Motor neuron (in vitro differentiated cells): ENCODE data around the gene MED22. TPM values are rescaled to one million over a fixed set of nuclear protein-coding genes. Genes with fewer than 3 reads are reported as not detected.
"Not testable (repeated sequence)": the region's sequence is repeated elsewhere in the genome, so short reads cannot be mapped to it uniquely, and the experiment has no call there.

Experiments
- ATAC-seq, 8 experiments: fragments of 200-7000 bp; cut with Tn5 transposase; replicated peaks in 6 of 8; 2 replicates each; pipeline ENCODE4 v1.8.0; 2021; ENCODE audit warnings: mild to moderate bottlenecking in 8 of 8, moderate library complexity in 8 of 8
- H3K27ac ChIP-seq, 2 donors: fragments of 250-450 bp; sonication (Bioruptor Pico); 2 replicates each; pipeline ENCODE4 v1.9.0; 2021; ENCODE audit warnings: antibody characterized with exemption in 2 of 2, mild to moderate bottlenecking in 2 of 2, moderate library complexity in 1 of 2
- H3K4me1 ChIP-seq, 2 donors: fragments of 250-450 bp; sonication (Bioruptor Pico); replicated peaks in 1 of 2; 2 replicates each; pipeline ENCODE4 v1.6.1; 2021; ENCODE audit warnings: antibody characterized with exemption in 2 of 2, mild to moderate bottlenecking in 2 of 2, moderate library complexity in 1 of 2
- H3K4me3 ChIP-seq, 5 donors: fragments of 250-450 bp; sonication (Bioruptor Pico); 2 replicates each; pipeline ENCODE4 v1.9.0; 2021; ENCODE audit warnings: antibody characterized with exemption in 5 of 5, mild to moderate bottlenecking in 5 of 5, moderate library complexity in 4 of 5
- WGBS, 10 experiments: fragments of 450-650 bp; shearing (Covaris generic); methylation state at CpG; one replicate each; pipeline ENCODE4 v1.0.0; 2022; 5-methylcytosine and 5-hydroxymethylcytosine counted together
- in situ Hi-C, 9 experiments: fragments of 400-800 bp; cut with MboI; loops; one replicate each; pipeline ENCODE4 v1.15.0; 2021; ENCODE audit warnings: low sequenced_read_pairs in 9 of 9, low pct_unique_long_range_greater_than_20kb in 2 of 9; ENCODE audit not compliant: unreplicated experiment in 9 of 9
- total RNA-seq, 8 experiments: library from RNA; unstranded; fragments of 300-600 nt; gene quantifications; 2 replicates each; pipeline versions ENCODE4 v1.2.3 to v1.2.4, GENCODE V29; 2022

The MED22 gene
- total RNA-seq, 8 experiments from 2014 or later = 14.2 to 36.9 (median 20.4) TPM

- Histone ChIP-seq H3K4me3 (no peak overlapping the region), H3K27ac (no peak overlapping the region), H3K4me1 (no peaks in the 10 kb centered on the region)
- ATAC-seq = no peak
- 37 to 100% (median 85%) methylated on average over 1 to 7 of the region's 10 CpGs; no CpG with 5 or more reads in 2 of the 10 experiments for WGBS, 10 experiments
- in situ Hi-C loops = loop anchor here in 4 of 9 experiments (10.0 to 25.0 kb wide), 2 partner anchors 141 to 143 kb away; no protein-coding TSS in a partner anchor
These were observed 20.0 kb downstream of the MED22 start for GRCh38 chr9:133327834-133328484.

- not testable (repeated sequence) for H3K4me1 ChIP-seq, ATAC-seq, H3K4me3 ChIP-seq, H3K27ac ChIP-seq
- in situ Hi-C loops = loop anchor here in 4 of 9 experiments (10.0 to 25.0 kb wide), 2 partner anchors 140 to 142 kb away; no protein-coding TSS in a partner anchor
- 60 to 100% (median 83%) methylated on average over 1 to 5 of the region's 6 CpGs; no CpG with 5 or more reads in 2 of the 10 experiments for WGBS, 10 experiments
These were observed 20.9 kb downstream of the MED22 start for GRCh38 chr9:133327021-133327420.

GRCh38 chr9:133323991-133324703, 23.8 kb downstream of the MED22 start:
- Histone ChIP-seq H3K4me1 (no peaks in the 10 kb centered on the region), H3K27ac (no peak overlapping the region), H3K4me3 (no peak overlapping the region)
- ATAC-seq = no peak
- 40 to 100% (median 77%) methylated on average over 1 to 6 of the region's 13 CpGs; no CpG with 5 or more reads in 4 of the 10 experiments for WGBS, 10 experiments
- in situ Hi-C loops = loop anchor here in 2 of 9 experiments (10.0 kb wide), 1 partner anchor 139 kb away; no protein-coding TSS in a partner anchor

GRCh38 chr9:133323211-133323610, 24.7 kb downstream of the MED22 start:
- no peak for ATAC-seq
- Histone ChIP-seq H3K4me1 (no peaks in the 10 kb centered on the region), H3K27ac (no peak overlapping the region), H3K4me3 (no peak overlapping the region)
- 40 to 85% (median 75%) methylated on average over 1 to 8 of the region's 10 CpGs; no CpG with 5 or more reads in 5 of the 10 experiments for WGBS, 10 experiments
- in situ Hi-C loops = loop anchor here in 2 of 9 experiments (10.0 kb wide), 1 partner anchor 138 kb away; no protein-coding TSS in a partner anchor

GRCh38 chr9:133322701-133323100, 25.2 kb downstream of the MED22 start:
- ATAC-seq = no peak
- H3K4me1 ChIP-seq = no peaks in the 10 kb centered on the region
- H3K27ac ChIP-seq = no peak overlapping the region
- WGBS, 10 experiments = 27 to 83% (median 75%) methylated on average over 3 to 6 of the region's 14 CpGs; no CpG with 5 or more reads in 6 of the 10 experiments
- H3K4me3 ChIP-seq = no peak overlapping the region
- in situ Hi-C loops = loop anchor here in 2 of 9 experiments (10.0 kb wide), 1 partner anchor 138 kb away; no protein-coding TSS in a partner anchor

- Histone ChIP-seq H3K4me1 (no peaks in the 10 kb centered on the region), H3K4me3 (no peak overlapping the region), H3K27ac (no peak overlapping the region)
- WGBS, 10 experiments = 73 to 100% (median 82%) methylated on average over 1 to 9 of the region's 13 CpGs; no CpG with 5 or more reads in 4 of the 10 experiments
- in situ Hi-C loops = loop anchor here in 2 of 9 experiments (10.0 kb wide), 1 partner anchor 137 kb away; no protein-coding TSS in a partner anchor
- ATAC-seq = no peak
These were observed 26.5 kb downstream of the MED22 start for GRCh38 chr9:133321411-133321935.

- ATAC-seq = peak in 1 of 8 experiments; percentile 35
- Histone ChIP-seq H3K27ac (no peak overlapping the region), H3K4me1 (no peaks in the 10 kb centered on the region), H3K4me3 (no peak overlapping the region)
- WGBS, 10 experiments = 46 to 89% (median 80%) methylated on average over 1 to 8 of the region's 13 CpGs; no CpG with 5 or more reads in 3 of the 10 experiments
- in situ Hi-C loops = loop anchor here in 2 of 9 experiments (10.0 kb wide), 1 partner anchor 136 kb away; no protein-coding TSS in a partner anchor
These were observed 27.5 kb downstream of the MED22 start for GRCh38 chr9:133320421-133320881.

GRCh38 chr9:133317551-133317950, 30.4 kb downstream of the MED22 start:
- H3K27ac ChIP-seq, H3K4me1 ChIP-seq, H3K4me3 ChIP-seq, ATAC-seq, in situ Hi-C loops: not testable (repeated sequence)
- no CpG with 5 or more reads among the region's 13 CpGs for WGBS, 10 experiments

GRCh38 chr9:133315997-133316396, 31.9 kb downstream of the MED22 start:
- no peak overlapping the region for H3K4me3 ChIP-seq
- WGBS, 10 experiments = 0 to 80% (median 64%) methylated on average over 1 to 2 of the region's 2 CpGs; no CpG with 5 or more reads in 6 of the 10 experiments
- H3K4me1 ChIP-seq = no peaks in the 10 kb centered on the region
- in situ Hi-C loops = no loop called here
- no peak overlapping the region for H3K27ac ChIP-seq
- no peak for ATAC-seq

- no peak overlapping the region for H3K27ac ChIP-seq
- in situ Hi-C loops = no loop called here
- 22 to 100% (median 75%) methylated on average over 1 to 5 of the region's 6 CpGs; no CpG with 5 or more reads in 2 of the 10 experiments for WGBS, 10 experiments
- H3K4me1 ChIP-seq = no peaks in the 10 kb centered on the region
- ATAC-seq = no peak
- H3K4me3 ChIP-seq = no peak overlapping the region
These were observed 38.3 kb downstream of the MED22 start for GRCh38 chr9:133309608-133310007.

GRCh38 chr9:133307301-133307700, 40.6 kb downstream of the MED22 start:
- in situ Hi-C loops = no loop called here
- Histone ChIP-seq H3K4me3 (no peak overlapping the region), H3K27ac (no peak overlapping the region), H3K4me1 (no peaks in the 10 kb centered on the region)
- 16 to 100% (median 61%) methylated on average over 3 to 14 of the region's 16 CpGs; no CpG with 5 or more reads in 1 of the 10 experiments for WGBS, 10 experiments
- no peak for ATAC-seq

GRCh38 chr9:133306242-133307204, 41.4 kb downstream of the MED22 start:
- 0 to 87% (median 50%) methylated on average over 1 to 19 of the region's 31 CpGs; no CpG with 5 or more reads in 1 of the 10 experiments for WGBS, 10 experiments
- Histone ChIP-seq H3K27ac (no peak overlapping the region), H3K4me1 (no peaks in the 10 kb centered on the region), H3K4me3 (no peak overlapping the region)
- peak in 2 of 8 experiments; percentile 50 to 71 for ATAC-seq
- in situ Hi-C loops = no loop called here
